ENCODE results near the gene POLL.
"Not testable (repeated sequence)": the region's sequence is repeated elsewhere in the genome, so short reads cannot be mapped to it uniquely, and the experiment has no call there.

The POLL gene

GRCh38 chr10:101587725-101588653 is at the start of gene POLL, which contains the start of gene DPCD:
POLL (minus strand) TSS chr10:101588257; CDS start chr10:101587360, 897 bp downstream.
DPCD (plus strand) TSS chr10:101588321; CDS start chr10:101588337, 16 bp downstream.
- peak; percentile 98 for ATAC-seq
- TF ChIP-seq TOX (CRISPR knock-in tag; IDR thresholded peaks at IDR 0.05; ENCODE audit: borderline replicate concordance) = no peak
- no peak for TF ChIP-seq ISL1 (CRISPR knock-in tag; IDR thresholded peaks at IDR 0.05)
- TF ChIP-seq OSR1 (CRISPR knock-in tag; IDR thresholded peaks at IDR 0.05) = no peak
- TF ChIP-seq, protein P1, sequence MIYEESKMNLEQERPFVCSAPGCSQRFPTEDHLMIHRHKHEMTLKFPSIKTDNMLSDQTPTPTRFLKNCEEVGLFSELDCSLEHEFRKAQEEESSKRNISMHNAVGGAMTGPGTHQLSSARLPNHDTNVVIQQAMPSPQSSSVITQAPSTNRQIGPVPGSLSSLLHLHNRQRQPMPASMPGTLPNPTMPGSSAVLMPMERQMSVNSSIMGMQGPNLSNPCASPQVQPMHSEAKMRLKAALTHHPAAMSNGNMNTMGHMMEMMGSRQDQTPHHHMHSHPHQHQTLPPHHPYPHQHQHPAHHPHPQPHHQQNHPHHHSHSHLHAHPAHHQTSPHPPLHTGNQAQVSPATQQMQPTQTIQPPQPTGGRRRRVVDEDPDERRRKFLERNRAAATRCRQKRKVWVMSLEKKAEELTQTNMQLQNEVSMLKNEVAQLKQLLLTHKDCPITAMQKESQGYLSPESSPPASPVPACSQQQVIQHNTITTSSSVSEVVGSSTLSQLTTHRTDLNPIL (CRISPR knock-in tag; IDR thresholded peaks at IDR 0.05; ENCODE audit: low read depth) = no peak
- no peak for TF ChIP-seq BACH2 (CRISPR knock-in tag; IDR thresholded peaks at IDR 0.05; ENCODE audit: borderline replicate concordance)
- no peak for TF ChIP-seq ESRRG (CRISPR knock-in tag; IDR thresholded peaks at IDR 0.05)
- TF ChIP-seq GLIS3 (CRISPR knock-in tag; IDR thresholded peaks at IDR 0.05) = no peak
- TF ChIP-seq RARB (CRISPR knock-in tag; IDR thresholded peaks at IDR 0.05) = no peak
- TF ChIP-seq ZNF8 (CRISPR knock-in tag; IDR thresholded peaks at IDR 0.05) = no peak
- TF ChIP-seq CSRNP3 (CRISPR knock-in tag; IDR thresholded peaks at IDR 0.05) = no peak
- no peak for TF ChIP-seq SNAI2 (CRISPR knock-in tag; IDR thresholded peaks at IDR 0.05)
- TF ChIP-seq TSHZ2 (CRISPR knock-in tag; IDR thresholded peaks at IDR 0.05) = no peak
- TF ChIP-seq CSDC2 (CRISPR knock-in tag; IDR thresholded peaks at IDR 0.05) = no peak
- no peak for TF ChIP-seq ARNTL (CRISPR knock-in tag; IDR thresholded peaks at IDR 0.05; ENCODE audit: borderline replicate concordance, low read depth)
- no peak for TF ChIP-seq ZNF70 (CRISPR knock-in tag; IDR thresholded peaks at IDR 0.05)
- TF ChIP-seq TCF4 (CRISPR knock-in tag; IDR thresholded peaks at IDR 0.05; ENCODE audit: borderline replicate concordance) = no peak
- no peak for TF ChIP-seq PPARA (CRISPR knock-in tag; IDR thresholded peaks at IDR 0.05; ENCODE audit: borderline replicate concordance)
- no peak for TF ChIP-seq ZFP3 (CRISPR knock-in tag; IDR thresholded peaks at IDR 0.05)

DNA sequence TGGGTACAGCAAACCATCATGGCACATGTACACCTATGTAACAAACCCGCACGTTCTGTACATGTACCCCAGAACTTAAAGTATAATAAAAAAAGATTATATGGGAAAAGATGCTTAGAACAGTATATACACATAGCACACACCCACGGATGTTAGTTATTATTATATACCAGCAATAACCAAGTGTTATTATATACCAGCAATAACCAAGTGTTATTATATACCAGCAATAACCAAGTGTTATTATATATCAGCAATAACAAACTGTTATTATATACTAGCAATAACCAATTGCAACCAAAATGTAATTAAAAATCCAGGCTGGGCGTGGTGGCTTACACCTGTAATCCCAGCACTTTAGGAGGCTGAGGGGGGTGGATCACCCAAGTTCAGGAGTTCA is 45.5 kb upstream of the POLL start:
- ATAC-seq = not testable (repeated sequence)

DNA sequence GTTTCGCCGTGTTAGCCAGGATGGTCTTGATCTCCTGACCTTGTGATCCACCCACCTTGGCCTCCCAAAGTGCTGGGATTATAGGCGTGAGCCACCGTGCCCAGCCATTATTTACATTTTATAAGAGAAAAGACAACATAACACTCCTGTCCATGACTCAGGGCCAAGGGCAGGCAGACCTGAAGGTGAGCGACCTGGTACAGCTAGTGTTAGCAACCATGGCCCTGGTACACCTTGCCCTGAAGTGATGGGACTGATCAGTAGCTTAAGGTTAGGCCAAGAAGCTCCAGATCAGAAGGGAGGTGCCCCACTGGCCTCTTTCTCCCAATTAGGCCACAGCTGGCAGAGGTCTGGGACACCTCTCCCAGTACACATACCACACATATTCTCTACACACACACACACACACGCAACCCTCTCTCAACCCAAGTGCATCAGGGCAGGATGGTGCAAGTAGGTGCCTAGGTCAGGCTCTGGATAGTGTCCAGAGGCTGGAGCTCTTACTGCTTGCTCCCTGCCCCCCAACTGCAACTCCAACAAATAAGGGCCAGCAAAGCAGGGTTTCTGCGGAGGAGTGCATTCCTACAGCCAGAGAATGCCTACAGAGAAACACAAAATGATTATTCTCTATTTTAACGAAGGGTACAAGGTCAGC is 43.9 kb upstream of the POLL start:
- ATAC-seq = no peak
- no peak for TF ChIP-seq CSRNP3 (CRISPR knock-in tag; IDR thresholded peaks at IDR 0.05)
- TF ChIP-seq POU6F1 (CRISPR knock-in tag; IDR thresholded peaks at IDR 0.05; ENCODE audit: borderline replicate concordance, low read depth) = no peak
- TF ChIP-seq GLIS3 (CRISPR knock-in tag; IDR thresholded peaks at IDR 0.05) = no peak
- TF ChIP-seq TCF4 (CRISPR knock-in tag; IDR thresholded peaks at IDR 0.05; ENCODE audit: borderline replicate concordance) = no peak
- no peak for TF ChIP-seq ZNF70 (CRISPR knock-in tag; IDR thresholded peaks at IDR 0.05)
- no peak for TF ChIP-seq PPARA (CRISPR knock-in tag; IDR thresholded peaks at IDR 0.05; ENCODE audit: borderline replicate concordance)
- no peak for TF ChIP-seq ZNF565 (CRISPR knock-in tag; conservative IDR thresholded peaks at IDR 0.05; ENCODE audit: low read depth)
- TF ChIP-seq, protein P1 (CRISPR knock-in tag; IDR thresholded peaks at IDR 0.05; ENCODE audit: low read depth) = no peak

All from SK-N-SH treated with all-trans-retinoic acid at 6 μM for 48 hours (cell line).